Mucosa of descending colon (tissue), 3 donors: ENCODE data around the gene MYO1E. TPM values are rescaled to one million over a fixed set of nuclear protein-coding genes. Genes with fewer than 3 reads are reported as not detected.

ENCODE experiments used
- ATAC-seq: fragments of 200-7000 bp; cut with Tn5 transposase; one replicate; pipeline ENCODE4 v1.9.1; 2020; ENCODE audit warnings: mild to moderate bottlenecking, moderate library complexity
- DNase-seq, 3 donors: peaks; one replicate each; pipeline ENCODE4 v3.0.0-alpha.2; 2020
- H3K36me3 ChIP-seq: fragments of 200-600 bp; one replicate; pipeline ENCODE4 v1.8.0; 2021; ENCODE audit warnings: low read depth, mild to moderate bottlenecking
- H3K4me1 ChIP-seq: fragments of 200-600 bp; one replicate; pipeline ENCODE4 v1.8.0; 2021; ENCODE audit warnings: low read depth, mild to moderate bottlenecking
- H3K4me3 ChIP-seq: fragments of 200-600 bp; one replicate; pipeline ENCODE4 v1.8.0; 2021; ENCODE audit warnings: mild to moderate bottlenecking
- H3K9me3 ChIP-seq: fragments of 200-600 bp; one replicate; pipeline ENCODE4 v1.8.0; 2021; ENCODE audit warnings: mild to moderate bottlenecking
- CTCF ChIP-seq: fragments of 200-600 bp; IDR thresholded peaks from one replicate; pipeline ENCODE4 v1.8.0; 2022; ENCODE audit warnings: antibody characterized with exemption, mild to moderate bottlenecking
- intact Hi-C, 2 donors: fragments of 100-400 bp; cut with DNase I in 1 of 2; cut with micrococcal nuclease in 1 of 2; formaldehyde crosslinking; loops; one replicate each; pipeline versions ENCODE4 v1.11.0 to v1.11.1; 2022; cut with DNase I, micrococcal nuclease
- total RNA-seq, 3 donors: library from RNA; stranded (reverse); fragmentation: NEBNext Ultra II Directional in 2 of 3; extraction: Animal tissue kit (Norgen Biotek cat#: 25700) in 2 of 3; gene quantifications; one replicate each; pipeline versions ENCODE4 v1.2.1 to v1.2.4, GENCODE V29; 2021 to 2023
- donor health status: DM: no; HTN: no; CAD: no; lungs with moderate emphysema.
- donor health status: DM: no; HTN: no; CAD: no.
- donor health status: DM: no; HTN: yes; CAD: no.

MYO1E gene
- total RNA-seq, 3 donors from 2014 or later, result 189 to 325 (median 283) TPM

- no peaks in the 10 kb centered on the region for H3K4me1 ChIP-seq
- DNase-seq (no peak), ATAC-seq (no peak)
- TF ChIP-seq CTCF, result no peak
- no peak overlapping the region for H3K4me3 ChIP-seq
- H3K9me3 ChIP-seq, result no peaks in the 10 kb centered on the region
- intact Hi-C loops, result no loop called here
- H3K36me3 ChIP-seq, result no peaks in the 10 kb centered on the region
Observed at GRCh38 chr15:59242649-59243048, 130.0 kb downstream of the MYO1E start.

- Histone ChIP-seq H3K4me3 (no peak overlapping the region), H3K36me3 (no peaks in the 10 kb centered on the region), H3K9me3 (no peaks in the 10 kb centered on the region), H3K4me1 (no peaks in the 10 kb centered on the region)
- ATAC-seq (no peak), DNase-seq (no peak)
- intact Hi-C loops, result no loop called here
- no peak for TF ChIP-seq CTCF
Observed at GRCh38 chr15:59240036-59240435, 132.6 kb downstream of the MYO1E start.

GRCh38 chr15:59237924-59238331 is 134.7 kb downstream of the MYO1E start:
- ATAC-seq (no peak), DNase-seq (no peak)
- Histone ChIP-seq H3K4me1 (no peaks in the 10 kb centered on the region), H3K9me3 (no peaks in the 10 kb centered on the region), H3K36me3 (no peaks in the 10 kb centered on the region), H3K4me3 (no peak overlapping the region)
- intact Hi-C loops, result no loop called here
- no peak for TF ChIP-seq CTCF

- TF ChIP-seq CTCF, result no peak
- ATAC-seq, result no peak
Observed at GRCh38 chr15:59237119-59237855, 135.4 kb downstream of the MYO1E start.

GRCh38 chr15:59236394-59236793 is 136.3 kb downstream of the MYO1E start:
- TF ChIP-seq CTCF, result no peak
- no peak overlapping the region for H3K4me3 ChIP-seq
- peak in 1 of 3 donors; percentile 32 for DNase-seq
- ATAC-seq, result peak; percentile 73
- H3K36me3 ChIP-seq, result no peaks in the 10 kb centered on the region
- intact Hi-C loops, result no loop called here
- H3K4me1 ChIP-seq, result no peaks in the 10 kb centered on the region
- no peaks in the 10 kb centered on the region for H3K9me3 ChIP-seq

More at GRCh38 chr15:59237119-59237855, 135.4 kb downstream of the MYO1E start:
- H3K4me1 ChIP-seq, result no peaks in the 10 kb centered on the region
- H3K4me3 ChIP-seq, result no peak overlapping the region
- H3K36me3 ChIP-seq, result no peaks in the 10 kb centered on the region
- intact Hi-C loops, result no loop called here
- no peaks in the 10 kb centered on the region for H3K9me3 ChIP-seq
- no peak for DNase-seq
